Activated CD4-positive, alpha-beta T cell treated with anti-CD3 and anti-CD28 coated beads, Interleukin-2, Interleukin-4, amounts not matched to agents 100 ng/mL and 50 ng/mL, durations not matched to agents 16 hours and 8 hours (primary cell): ENCODE data around the gene BAZ1A.

Experiments
- DNase-seq: peaks from one replicate; pipeline ENCODE4 v3.0.0-alpha.2; 2020; ENCODE audit warnings: low spot score

The BAZ1A gene

GRCh38 chr14:34718750-34719304 lies 156.3 kb downstream of the BAZ1A start:
- DNase-seq, result no peak

GRCh38 chr14:34715127-34715863 lies 159.9 kb downstream of the BAZ1A start:
- DNase-seq, result no peak

GRCh38 chr14:34714320-34715126 lies 160.6 kb downstream of the BAZ1A start, which contains the start of gene CFL2:
Gene CFL2, minus strand, starts transcription at chr14:34714593. Its CDS starts 53 bp downstream, at chr14:34714540.
- DNase-seq, result peak; percentile 73

- peak; percentile 14 for DNase-seq
These were observed 161.4 kb downstream of the BAZ1A start for GRCh38 chr14:34713681-34714319.

GRCh38 chr14:34713122-34713680 lies 162.0 kb downstream of the BAZ1A start:
- no peak for DNase-seq

- no peak for DNase-seq
These were observed 163.1 kb downstream of the BAZ1A start for GRCh38 chr14:34711796-34712712.

GRCh38 chr14:34711169-34711568 lies 164.0 kb downstream of the BAZ1A start:
- no peak for DNase-seq

- no peak for DNase-seq
These were observed 164.4 kb downstream of the BAZ1A start for GRCh38 chr14:34710744-34711143.

- no peak for DNase-seq
These were observed 165.2 kb downstream of the BAZ1A start for GRCh38 chr14:34710006-34710405.

- DNase-seq, result no peak
These were observed 167.4 kb downstream of the BAZ1A start for GRCh38 chr14:34707722-34708121.
